Heart right ventricle (tissue), 16 donors: ENCODE data around the gene TECR. TPM values are rescaled to one million over a fixed set of nuclear protein-coding genes. Genes with fewer than 3 reads are reported as not detected.
A peak's percentile ranks its signal among the peaks of the same experiment; 100 is the strongest.

Experiments
- ATAC-seq, 8 donors: fragments of 200-7000 bp; cut with Tn5 transposase; one replicate each; pipeline ENCODE4 v1.9.1; 2020; ENCODE audit warnings: mild to moderate bottlenecking in 8 of 8, moderate library complexity in 8 of 8, moderate number of reproducible peaks in 1 of 8
- DNase-seq, 2 donors: peaks; one replicate each; pipeline ENCODE4 v3.0.0-alpha.2; 2020
- H3K27ac ChIP-seq, 10 donors: fragments of 200-600 bp; sonication (generic) in 2 of 10; one replicate each; pipeline versions ENCODE4 v1.5.0 to v1.8.0; 2020 to 2022; ENCODE audit warnings: mild to moderate bottlenecking in 3 of 10
- H3K27me3 ChIP-seq, 7 donors: fragments of 200-600 bp; one replicate each; pipeline ENCODE4 v1.8.0; 2021 to 2022; ENCODE audit warnings: mild to moderate bottlenecking in 2 of 7
- H3K36me3 ChIP-seq, 9 donors: fragments of 200-600 bp; sonication (generic) in 1 of 9; one replicate each; pipeline versions ENCODE4 v1.5.0 to v1.8.0; 2020 to 2022; ENCODE audit warnings: mild to moderate bottlenecking in 2 of 9
- H3K4me1 ChIP-seq, 9 donors: fragments of 200-600 bp; sonication (generic) in 1 of 9; one replicate each; pipeline versions ENCODE4 v1.5.0 to v1.8.0; 2020 to 2022; ENCODE audit warnings: mild to moderate bottlenecking in 4 of 9
- H3K4me3 ChIP-seq, 10 donors: fragments of 200-600 bp; sonication (generic) in 2 of 10; one replicate each; pipeline versions ENCODE4 v1.5.0 to v1.8.0; 2020 to 2022; ENCODE audit warnings: mild to moderate bottlenecking in 7 of 10, moderate library complexity in 2 of 10
- H3K9me3 ChIP-seq, 11 donors: fragments of 200-600 bp in 10 of 11; sonication (generic) in 2 of 11; one replicate each; pipeline versions ENCODE4 v1.5.0 to v1.8.0; 2013 to 2022; ENCODE audit warnings: mild to moderate bottlenecking in 2 of 11, control low read depth in 1 of 11, moderate library complexity in 1 of 11
- CTCF ChIP-seq, 9 donors: fragments of 200-600 bp; sonication (generic) in 2 of 9; IDR thresholded peaks; one replicate each; pipeline versions ENCODE4 v1.5.0 to v1.8.0; 2021 to 2022; ENCODE audit warnings: antibody characterized with exemption in 9 of 9, mild to moderate bottlenecking in 5 of 9, moderate library complexity in 1 of 9
- WGBS, 2 donors: extraction: QIAGEN DNeasy Blood & Tissue Kit; methylation state at CpG; one replicate each; pipeline ENCODE4 v1.1.7; 2013; ENCODE audit warnings: inconsistent platforms in 1 of 2; 5-methylcytosine and 5-hydroxymethylcytosine counted together
- intact Hi-C, 10 donors: fragments of 100-400 bp; cut with DNase I; formaldehyde crosslinking; loops; one replicate each; pipeline versions ENCODE4 v1.11.1 to v1.14.2; 2022
- polyA plus RNA-seq, 2 donors: library from polyadenylated mRNA; stranded (reverse); fragments of 200-250 nt; gene quantifications; one replicate each; pipeline ENCODE4 v1.2.3, GENCODE V29; 2013
- total RNA-seq, 10 donors: library from RNA; stranded (reverse); fragmentation: NEBNext Ultra II Directional in 3 of 10; extraction: Animal tissue kit (Norgen Biotek cat#: 25700) in 3 of 10; gene quantifications; one replicate each; pipeline versions ENCODE4 v1.2.1 to v1.2.4, GENCODE V29; 2021 to 2023
- donor health status: Arrhythmogenic right ventricular cardiomyopathy.
- donor health status: ischemic (EF 13 %, LVEDD 7.1; RV severe dilation, severe dysfunction).
- donor health status: healthy with polysubstance abuse.
- donor health status: DM: no; HTN: yes; CAD: no.
- donor health status: DM: no; HTN: no; CAD: no.
- donor health status: ischemic (EF 25% LVEDD 6.9; RV normal size, moderate dysfunction).
- donor health status: ischemic (EF 25% LVEDD 5.7; RV mildly dilated, moderate dysfunction).
- donor health status: healthy.
- donor health status: DM: yes; HTN: yes; CAD: no.
- donor health status: Ischemic cardiomyopathy.
- donor health status: ischemic (EF 35%, LVEDD 5.7; RV mildly dilated, moderate dysfunction).
- donor health status: nonischemic (EF 11% LVEDD 7.7; RV severe dilation, severe dysfunction).
- donor health status: DM: yes; HTN: yes; CAD: no.
- donor health status: PGD.
- donor health status: ischemic (EF 29% LVEDD 5.4; RV normal size, mild dysfunction).
- donor health status: nonischemic (EF 23%, LVEDD 6.1; RV moderate dilation, normal function).

TECR gene
- total and polyA plus RNA-seq, 12 donors, result 61.4 to 194 (median 75.7) TPM

- H3K27ac ChIP-seq, result peak overlapping the region; percentile 14 to 72 (median 51)
- DNase-seq (peak in 1 of 2 donors; percentile 41), ATAC-seq (peak in 7 of 8 donors; percentile 56 to 73 (median 61))
- peaks cover 0 to 12% (median 0%) of the 10 kb centered on the region in 9 donors for H3K36me3 ChIP-seq
- TF ChIP-seq CTCF (IDR thresholded peaks at IDR 0.05), result no peak
- intact Hi-C loops, result no loop called here
- no peak overlapping the region for H3K4me3 ChIP-seq
- no peaks in the 10 kb centered on the region for H3K27me3 ChIP-seq
- WGBS, 2 donors, result 38 to 46% methylated on average over 7 of the region's 7 CpGs
- peaks cover 0 to 44% (median 22%) of the 10 kb centered on the region in 9 donors for H3K4me1 ChIP-seq
- H3K9me3 ChIP-seq, result no peaks in the 10 kb centered on the region
These were observed 13.4 kb downstream of the TECR start for GRCh38 chr19:14542711-14543328.

- no peak overlapping the region for H3K4me3 ChIP-seq
- H3K4me1 ChIP-seq, result peaks cover 0 to 40% (median 20%) of the 10 kb centered on the region in 9 donors
- no peaks in the 10 kb centered on the region for H3K27me3 ChIP-seq
- peaks cover 0 to 20% (median 0%) of the 10 kb centered on the region in 9 donors for H3K36me3 ChIP-seq
- no peak for TF ChIP-seq CTCF (IDR thresholded peaks at IDR 0.05)
- peak overlapping the region in 1 of 10 donors; percentile 0 for H3K27ac ChIP-seq
- intact Hi-C loops, result no loop called here
- DNase-seq (no peak), ATAC-seq (no peak)
- no peaks in the 10 kb centered on the region for H3K9me3 ChIP-seq
- WGBS, 2 donors, result 80% methylated on average over 5 of the region's 5 CpGs
These were observed 14.7 kb downstream of the TECR start for GRCh38 chr19:14544047-14544446.

DNA sequence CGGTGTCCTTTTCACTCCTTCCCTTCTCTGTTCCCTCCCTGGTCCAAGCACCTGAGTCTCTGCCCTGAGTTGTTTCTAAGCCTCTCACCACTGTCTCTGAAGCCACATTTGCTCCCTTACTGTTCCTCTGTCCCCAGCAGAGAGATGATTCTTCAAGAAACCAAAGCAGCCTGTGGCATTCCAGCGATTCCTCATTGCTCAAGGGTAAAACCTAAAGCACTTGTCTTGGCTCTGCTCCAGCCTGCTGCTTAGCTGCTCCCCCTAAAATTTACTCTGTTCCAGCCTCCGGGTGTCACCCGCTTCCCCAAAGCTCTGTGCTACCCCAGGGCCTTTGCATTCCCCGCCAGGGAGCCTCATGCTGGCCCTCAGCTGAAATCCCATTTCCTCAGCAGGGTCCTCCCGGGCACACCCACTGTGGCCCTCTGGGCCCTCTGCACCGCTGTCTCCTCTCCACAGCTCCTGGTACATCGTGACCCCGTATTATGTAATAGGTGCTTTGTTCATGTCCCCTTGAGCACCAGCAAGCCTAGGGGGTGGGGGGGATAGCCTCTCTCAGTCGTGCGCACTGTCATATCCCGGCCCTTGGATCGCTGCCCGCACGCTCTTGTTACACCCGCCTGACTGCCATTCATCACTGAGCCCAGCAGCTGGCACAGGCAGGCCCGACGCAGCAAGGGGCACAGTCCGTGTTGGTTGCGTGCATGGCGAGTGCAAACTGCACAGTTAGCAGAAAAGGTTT, 15.8 kb downstream of the TECR start:
- Histone ChIP-seq H3K27me3 (no peaks in the 10 kb centered on the region), H3K36me3 (peaks cover 0 to 27% (median 0%) of the 10 kb centered on the region in 9 donors), H3K4me1 (peaks cover 0 to 44% (median 20%) of the 10 kb centered on the region in 9 donors), H3K9me3 (no peaks in the 10 kb centered on the region), H3K4me3 (no peak overlapping the region), H3K27ac (peak overlapping the region in 3 of 10 donors; percentile 4 to 37 (median 9))
- 59 to 60% methylated on average over 21 of the region's 21 CpGs for WGBS, 2 donors
- intact Hi-C loops, result no loop called here
- TF ChIP-seq CTCF (IDR thresholded peaks at IDR 0.05), result no peak
- peak; percentile 53 to 79 for DNase-seq
- ATAC-seq, result peak; percentile 19 to 89 (median 70)

DNA sequence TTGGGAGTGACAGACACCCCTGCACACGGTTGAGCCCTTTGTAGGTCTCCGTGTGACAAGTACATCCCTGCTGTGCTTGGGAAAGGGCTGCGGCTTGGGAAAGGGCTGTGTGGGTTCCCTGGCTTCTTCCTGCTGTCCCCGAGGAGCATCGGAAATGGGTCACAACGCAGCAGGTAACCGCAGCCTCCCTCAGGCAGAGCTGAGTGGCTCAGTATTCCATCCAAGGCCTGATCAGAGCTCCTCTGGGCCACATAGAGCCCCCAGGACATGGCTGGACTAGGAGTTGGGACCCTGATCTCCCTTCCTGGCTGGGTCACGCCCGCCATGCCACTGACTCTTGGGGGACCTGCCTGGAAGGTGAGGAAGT, 16.3 kb downstream of the TECR start:
- ATAC-seq, result peak in 1 of 8 donors; percentile 27
- no peak overlapping the region for H3K4me3 ChIP-seq

More for the DNA sequence above, 16.3 kb downstream of the TECR start:
- intact Hi-C loops, result no loop called here
- no peak for TF ChIP-seq CTCF (IDR thresholded peaks at IDR 0.05)
- Histone ChIP-seq H3K27ac (peak overlapping the region in 1 of 10 donors; percentile 23), H3K27me3 (no peaks in the 10 kb centered on the region), H3K9me3 (no peaks in the 10 kb centered on the region), H3K4me1 (peaks cover 0 to 49% (median 26%) of the 10 kb centered on the region in 9 donors), H3K36me3 (peaks cover 0 to 27% (median 0%) of the 10 kb centered on the region in 9 donors)
- no peak for DNase-seq
- 68 to 71% methylated on average over 9 of the region's 9 CpGs for WGBS, 2 donors
